AG04449 (cell line): ENCODE results near the gene SLC4A1.

ENCODE experiments used
- CTCF ChIA-PET: fragments of 350-600 bp; formaldehyde crosslinking; extraction: SDS; loops from one replicate; lab custom pipeline; 2021; ENCODE audit warnings: antibody characterized with exemption; lab: Yijun Ruan, JAX
- POLR2A ChIA-PET: fragments of 400-600, 350-600 bp; formaldehyde crosslinking; extraction: SDS; loops from one replicate; lab custom pipeline; 2020; ENCODE audit warnings: antibody characterized with exemption, inconsistent platforms; lab: Yijun Ruan, JAX
- DNase-seq: peaks from one replicate; pipeline ENCODE4 v3.0.0-alpha.2; 2010; ENCODE audit warnings: low read depth, low spot score
- H3K4me3 ChIP-seq: 2 replicates; pipeline ENCODE4 v1.5.1; 2011; ENCODE audit warnings: low read depth, mild to moderate bottlenecking, control low read depth, low read length
- TF ChIP-seq, protein P1 (sequence below): IDR thresholded peaks from one replicate; pipeline ENCODE4 v1.5.1; 2011; ENCODE audit warnings: mild to moderate bottlenecking, moderate library complexity, low read length, control low read depth, inconsistent platforms; ENCODE audit not compliant: insufficient read depth; ENCODE audit errors: missing control alignments

SLC4A1 gene

DNA sequence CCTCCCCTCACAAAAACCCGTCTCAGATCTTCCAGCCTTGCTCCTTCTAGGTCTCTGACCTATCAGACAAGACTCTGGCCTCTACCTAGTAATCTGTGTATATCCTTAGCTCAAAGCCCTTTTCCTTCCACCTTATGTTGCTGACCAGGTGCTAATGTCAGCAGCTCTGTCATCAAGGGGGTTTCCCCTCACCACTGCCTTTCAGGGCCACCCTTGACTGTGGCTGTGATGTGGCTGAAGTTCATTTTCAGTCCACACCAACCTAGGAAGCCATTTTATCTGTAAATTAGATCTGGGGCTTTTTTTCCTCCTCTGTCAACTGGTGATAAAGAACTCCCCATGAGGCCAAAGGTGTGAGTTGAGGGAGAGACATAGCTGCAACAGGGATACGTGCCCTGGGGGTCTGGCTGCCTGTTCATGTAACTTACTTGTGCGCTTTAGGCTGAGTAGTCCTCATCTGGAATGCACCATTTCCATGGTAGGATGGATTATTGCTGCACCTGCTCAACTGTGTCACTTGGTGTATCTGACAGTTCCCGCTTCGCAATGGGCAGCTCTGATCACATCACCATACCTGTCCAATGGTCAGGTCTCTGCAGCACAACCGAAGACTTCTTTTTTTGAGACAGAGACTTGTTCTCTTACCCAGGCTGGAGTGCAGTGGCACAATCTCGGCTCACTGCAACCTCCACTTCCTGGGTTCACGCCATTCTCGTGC lies 25.7 kb upstream of the SLC4A1 start:
- ChIA-PET CTCF (no interaction called here), POLR2A (no interaction called here)
- no peak for DNase-seq
- H3K4me3 ChIP-seq: no peak overlapping the region
- TF ChIP-seq, protein P1, sequence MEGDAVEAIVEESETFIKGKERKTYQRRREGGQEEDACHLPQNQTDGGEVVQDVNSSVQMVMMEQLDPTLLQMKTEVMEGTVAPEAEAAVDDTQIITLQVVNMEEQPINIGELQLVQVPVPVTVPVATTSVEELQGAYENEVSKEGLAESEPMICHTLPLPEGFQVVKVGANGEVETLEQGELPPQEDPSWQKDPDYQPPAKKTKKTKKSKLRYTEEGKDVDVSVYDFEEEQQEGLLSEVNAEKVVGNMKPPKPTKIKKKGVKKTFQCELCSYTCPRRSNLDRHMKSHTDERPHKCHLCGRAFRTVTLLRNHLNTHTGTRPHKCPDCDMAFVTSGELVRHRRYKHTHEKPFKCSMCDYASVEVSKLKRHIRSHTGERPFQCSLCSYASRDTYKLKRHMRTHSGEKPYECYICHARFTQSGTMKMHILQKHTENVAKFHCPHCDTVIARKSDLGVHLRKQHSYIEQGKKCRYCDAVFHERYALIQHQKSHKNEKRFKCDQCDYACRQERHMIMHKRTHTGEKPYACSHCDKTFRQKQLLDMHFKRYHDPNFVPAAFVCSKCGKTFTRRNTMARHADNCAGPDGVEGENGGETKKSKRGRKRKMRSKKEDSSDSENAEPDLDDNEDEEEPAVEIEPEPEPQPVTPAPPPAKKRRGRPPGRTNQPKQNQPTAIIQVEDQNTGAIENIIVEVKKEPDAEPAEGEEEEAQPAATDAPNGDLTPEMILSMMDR: no peak

DNA sequence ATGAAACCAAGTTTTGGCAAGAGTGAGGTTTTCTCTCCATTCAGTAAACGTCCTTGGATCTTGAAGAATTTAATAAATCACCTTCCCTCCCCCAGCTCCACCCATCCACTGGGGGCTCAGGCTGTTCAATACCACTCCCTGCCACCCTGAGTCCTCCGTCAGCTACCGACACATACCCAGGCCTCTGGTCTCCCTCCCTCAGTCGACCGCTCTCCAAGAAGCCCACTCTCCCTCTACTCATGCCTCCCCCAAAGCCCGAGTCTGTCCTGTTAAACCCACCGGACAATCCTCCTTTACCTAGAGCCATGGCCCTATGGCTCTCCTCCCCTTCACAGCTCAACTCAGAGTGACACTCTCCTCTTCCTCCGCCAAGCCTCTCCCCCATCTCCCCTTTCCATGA lies 19.7 kb upstream of the SLC4A1 start:
- DNase-seq: no peak
- no peak overlapping the region for H3K4me3 ChIP-seq
- TF ChIP-seq, protein P1: no peak
- ChIA-PET POLR2A (no interaction called here), CTCF (interaction anchor here (0.9 to 1.4 kb wide), 2 partner anchors 14 to 43 kb away, joined by 3 read pairs; no protein-coding TSS in a partner anchor)

DNA sequence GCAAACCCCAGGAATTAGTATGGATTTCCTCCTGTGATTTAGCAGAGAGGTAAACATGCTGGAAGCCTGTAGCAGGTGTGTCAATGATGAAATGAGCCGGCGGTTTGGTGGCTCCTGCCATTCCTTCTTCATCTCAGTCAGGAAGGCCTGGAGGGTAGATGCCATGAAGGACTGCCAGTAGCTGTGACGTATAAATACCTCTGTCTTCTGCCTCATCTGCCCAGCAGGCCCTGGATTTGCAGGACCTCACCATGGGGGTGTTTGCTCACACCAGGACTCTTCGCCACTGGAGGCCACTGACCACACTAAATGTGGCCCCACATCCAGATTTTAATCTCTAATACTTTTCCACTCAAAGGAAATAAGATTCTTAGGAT lies 16.1 kb upstream of the SLC4A1 start:
- DNase-seq: no peak
- H3K4me3 ChIP-seq: no peak overlapping the region
- ChIA-PET CTCF (no interaction called here), POLR2A (no interaction called here)
- TF ChIP-seq, protein P1: no peak

DNA sequence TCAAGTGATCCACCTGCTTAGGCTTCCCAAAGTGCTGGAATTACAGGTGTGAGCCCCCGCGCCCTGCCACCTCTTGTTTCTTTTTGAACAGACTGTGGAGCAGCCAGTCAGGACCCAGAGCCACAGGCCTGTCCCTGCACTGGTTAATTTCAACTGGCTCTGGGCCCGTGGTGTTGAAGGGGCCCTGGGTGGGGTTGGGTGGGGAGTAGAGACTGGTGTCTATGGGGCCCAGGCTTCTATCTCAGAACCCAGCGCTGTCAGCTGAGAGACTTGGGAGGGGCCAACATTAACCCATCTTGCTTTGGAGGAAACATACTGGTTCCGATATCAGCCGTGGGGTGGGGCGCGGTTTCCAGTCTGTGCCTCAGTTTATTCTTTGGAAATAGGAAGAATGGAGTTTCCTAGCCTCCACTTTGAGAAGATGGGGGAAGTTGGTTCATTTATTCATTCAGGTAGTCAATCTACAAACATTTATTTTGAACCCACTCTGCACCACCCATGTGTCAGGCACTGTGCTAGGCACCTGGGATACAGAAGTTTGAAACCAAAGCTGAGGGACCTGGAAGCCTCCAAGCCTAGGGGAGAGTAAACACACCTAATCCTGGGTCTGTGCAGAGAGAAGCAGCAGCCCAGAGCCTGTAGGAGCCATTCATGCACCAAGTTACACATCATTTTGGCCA lies 15.5 kb upstream of the SLC4A1 start:
- TF ChIP-seq, protein P1: no peak
- ChIA-PET CTCF (no interaction called here), POLR2A (no interaction called here)
- no peak overlapping the region for H3K4me3 ChIP-seq
- DNase-seq: no peak

DNA sequence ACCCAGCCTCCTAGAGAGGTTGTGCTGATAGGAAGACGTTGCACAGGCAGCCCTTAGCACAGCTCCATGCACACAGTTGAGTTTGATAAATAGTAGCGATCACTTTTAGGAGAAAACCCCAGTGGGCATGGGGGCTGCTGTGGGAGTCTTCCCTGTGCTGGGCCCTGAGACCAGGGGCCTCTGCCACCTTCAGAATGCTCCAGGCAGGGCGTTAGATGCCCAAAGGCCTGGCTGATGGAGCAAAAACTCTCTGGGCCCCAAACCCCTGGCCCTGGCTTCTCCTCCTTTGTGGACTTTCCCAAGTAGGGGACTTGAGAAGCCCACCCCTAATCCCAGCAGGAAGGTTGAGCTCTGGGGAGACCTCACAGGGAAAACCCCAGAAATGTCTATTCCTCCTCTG lies 14.3 kb upstream of the SLC4A1 start:
- TF ChIP-seq, protein P1: no peak
- ChIA-PET POLR2A (no interaction called here), CTCF (no interaction called here)
- DNase-seq: no peak
- H3K4me3 ChIP-seq: no peak overlapping the region

DNA sequence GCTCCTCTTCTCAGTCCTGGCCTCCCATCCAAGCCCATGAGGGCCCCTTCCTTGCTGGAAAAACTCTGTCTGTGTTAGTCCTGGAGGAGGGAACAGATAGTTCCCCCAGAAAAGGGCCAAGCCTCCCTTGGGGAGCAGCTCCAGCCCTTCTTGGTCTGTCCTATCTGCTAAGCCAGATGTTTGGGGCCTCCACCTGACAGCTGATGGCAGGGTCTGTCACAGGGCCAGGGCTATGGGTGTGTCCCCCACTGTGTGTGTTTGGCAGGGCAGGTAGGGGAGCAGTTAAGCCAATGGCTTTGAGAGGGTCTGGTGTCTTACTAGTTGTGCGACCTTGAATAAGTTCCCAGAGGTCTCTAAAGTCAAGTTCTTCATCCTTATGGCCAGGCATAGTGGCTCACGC lies 13.6 kb upstream of the SLC4A1 start:
- CTCF ChIA-PET: interaction anchor here (0.9 to 1.5 kb wide), 3 partner anchors 10 to 71 kb away, joined by 3 to 4 read pairs (median 3); no protein-coding TSS in a partner anchor
- no peak for DNase-seq
- POLR2A ChIA-PET: no interaction called here
- TF ChIP-seq, protein P1: no peak
- H3K4me3 ChIP-seq: no peak overlapping the region
